ENCODE data around the gene SDCBP2.

Gene SDCBP2

GRCh38 chr20:1330075-1330830, 1.3 kb upstream of the SDCBP2 start:
- DNase-seq (ENCODE audit: low read depth) = no peak

- DNase-seq (ENCODE audit: low read depth) = no peak
Measured at GRCh38 chr20:1327827-1328679, 886 bp downstream of the SDCBP2 start.

DNA sequence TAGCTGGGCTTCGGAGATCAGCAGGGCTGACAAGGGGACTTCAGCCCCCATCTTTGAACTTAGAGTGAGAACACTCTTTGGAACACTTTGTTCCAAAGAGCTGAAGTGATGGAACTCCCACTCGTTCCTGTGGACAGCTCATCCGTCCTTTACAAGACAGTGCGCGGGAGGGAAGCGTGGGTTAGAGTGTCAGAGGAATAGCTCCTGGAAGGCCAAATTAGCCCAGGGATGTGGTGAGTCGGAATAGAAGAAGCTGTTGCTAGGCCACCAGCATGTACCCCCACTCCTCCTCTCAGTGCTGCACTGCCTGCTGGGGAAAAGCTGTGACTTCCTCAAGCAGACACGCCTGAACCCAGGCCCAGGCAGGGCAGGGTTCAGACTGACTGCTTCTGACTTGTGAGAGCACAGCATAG, 1.7 kb downstream of the SDCBP2 start:
- no peak for DNase-seq (ENCODE audit: low read depth)

DNA sequence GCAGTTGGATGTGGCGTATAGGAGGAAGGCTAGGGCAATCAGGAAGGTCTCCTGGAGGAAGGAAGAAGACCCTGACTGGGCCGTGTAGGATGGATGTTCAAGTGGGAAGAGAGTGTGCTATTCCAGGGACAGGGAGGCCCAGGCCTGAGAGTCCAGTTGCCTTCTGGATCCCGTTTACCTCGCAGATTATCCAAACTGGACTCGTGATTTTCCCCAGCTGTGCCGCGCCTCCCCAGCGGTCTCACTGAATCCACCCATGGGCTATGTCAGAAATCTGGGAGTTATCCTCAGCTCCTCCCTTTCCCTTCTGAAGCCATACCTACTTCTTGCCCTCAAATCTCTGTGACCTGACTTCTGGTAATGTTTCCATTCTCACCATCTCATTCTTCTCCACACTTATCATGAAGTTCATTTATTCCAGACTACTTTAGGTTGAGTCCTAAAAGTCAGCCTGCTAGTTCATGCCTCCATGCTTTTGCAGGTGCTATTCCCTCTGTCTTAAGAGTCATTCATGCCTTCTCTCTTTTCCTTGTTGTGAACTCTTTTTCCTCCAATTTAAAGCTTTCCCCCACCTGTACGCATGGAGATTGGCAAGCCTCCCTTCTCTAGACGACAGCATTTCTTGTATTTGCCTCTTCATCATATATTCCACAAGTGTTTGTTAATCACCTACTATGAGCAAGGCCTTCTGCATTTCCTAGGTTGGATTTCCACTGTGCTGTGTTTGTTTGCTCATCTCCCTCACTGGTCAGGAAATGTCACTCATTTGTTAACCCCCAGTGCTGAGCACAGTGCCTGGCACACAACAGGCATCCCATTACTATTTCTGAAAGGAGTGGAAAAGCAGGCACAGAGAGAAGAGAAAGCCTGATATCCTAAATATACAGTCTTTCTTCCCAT, 2.7 kb downstream of the SDCBP2 start:
- DNase-seq (ENCODE audit: low read depth) = no peak

DNA sequence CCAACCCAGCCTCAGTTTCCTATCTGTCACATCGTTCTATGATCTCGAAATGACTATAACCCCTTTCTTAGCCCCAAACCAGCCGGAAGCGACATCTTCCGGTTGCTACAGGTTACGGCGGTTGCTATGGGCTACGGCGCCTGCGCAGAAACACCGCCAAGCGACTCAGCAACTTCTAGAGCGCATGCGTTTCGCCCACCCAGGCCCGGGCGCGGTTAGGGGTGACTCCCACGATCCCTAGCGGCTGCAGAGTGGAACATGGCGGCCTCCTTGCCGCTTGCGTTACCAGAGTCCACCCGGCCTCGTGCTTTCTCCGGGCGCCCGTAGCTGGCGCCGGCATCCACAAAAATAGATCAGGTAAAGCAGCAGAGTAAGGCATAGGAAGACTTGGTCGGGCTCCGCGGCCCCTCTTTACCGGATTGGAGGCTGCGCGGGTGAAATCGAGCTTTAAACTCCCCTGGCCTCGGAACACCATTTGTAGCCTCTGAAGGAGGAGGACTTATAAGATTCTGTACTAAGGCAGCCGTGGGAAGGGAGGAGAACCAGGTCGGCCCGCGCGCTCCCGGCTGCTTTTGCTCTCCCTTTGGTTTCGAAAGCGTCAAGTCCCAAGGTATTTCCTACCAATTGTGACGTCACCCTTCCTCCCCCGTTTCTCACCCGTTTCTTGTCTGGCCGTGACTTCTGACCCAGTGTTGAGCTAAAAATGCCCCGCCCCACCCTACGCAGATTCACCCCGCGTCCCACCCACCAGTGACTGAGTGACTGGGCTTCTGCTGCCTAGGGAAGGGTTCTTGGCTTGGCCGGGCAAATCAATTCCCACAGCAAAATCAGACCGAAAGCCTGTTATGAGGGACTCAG, 3.5 kb downstream of the SDCBP2 start:
- peak; percentile 98 for DNase-seq (ENCODE audit: low read depth)

GRCh38 chr20:1324598-1325172, 4.3 kb downstream of the SDCBP2 start:
- no peak for DNase-seq (ENCODE audit: low read depth)

GRCh38 chr20:1323830-1324597, 4.9 kb downstream of the SDCBP2 start:
- no peak for DNase-seq (ENCODE audit: low read depth)

GRCh38 chr20:1323256-1323655, 5.7 kb downstream of the SDCBP2 start:
- DNase-seq (ENCODE audit: low read depth) = no peak

- no peak for DNase-seq (ENCODE audit: low read depth)
Measured at GRCh38 chr20:1322511-1323245, 6.3 kb downstream of the SDCBP2 start.

DNA sequence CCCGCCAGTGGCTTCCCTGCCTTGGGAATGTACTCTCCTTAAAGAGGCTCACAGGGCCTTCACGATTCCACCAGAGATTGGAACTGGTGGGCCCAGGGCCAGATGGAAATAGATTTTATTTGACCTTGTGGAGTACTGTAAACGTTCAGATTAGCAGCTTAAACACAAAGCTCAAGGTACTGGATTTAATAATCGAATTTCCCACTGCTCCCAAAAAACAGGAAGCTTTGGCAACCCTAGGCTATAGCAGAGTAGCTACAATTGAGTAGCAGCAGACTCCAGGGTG, 7.3 kb downstream of the SDCBP2 start:
- no peak for DNase-seq (ENCODE audit: low read depth)

- DNase-seq (ENCODE audit: low read depth) = no peak
Measured at GRCh38 chr20:1320902-1321653, 7.9 kb downstream of the SDCBP2 start.

- no peak for DNase-seq (ENCODE audit: low read depth)
Measured at GRCh38 chr20:1320016-1320415, 8.9 kb downstream of the SDCBP2 start.

GRCh38 chr20:1319462-1319861, 9.5 kb downstream of the SDCBP2 start:
- no peak for DNase-seq (ENCODE audit: low read depth)

DNA sequence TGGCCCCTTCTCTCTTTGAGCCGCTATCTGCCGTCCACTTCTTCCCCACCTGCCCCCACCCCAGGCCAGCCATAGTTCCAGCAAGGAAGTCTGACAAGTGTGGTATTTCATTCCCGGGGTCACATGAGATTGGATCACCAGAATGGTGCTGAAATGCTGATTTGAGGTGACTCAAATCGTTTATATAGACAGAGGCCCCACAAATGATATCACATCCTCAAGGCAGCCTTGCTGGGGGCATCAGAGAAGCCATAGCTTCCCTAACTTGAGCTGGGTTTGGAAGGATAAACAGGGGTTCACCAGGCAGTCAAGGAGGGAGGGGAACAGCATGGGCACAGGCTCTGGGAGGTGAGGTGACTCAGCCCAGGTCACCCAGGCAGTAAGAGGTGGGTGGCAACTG, 9.9 kb downstream of the SDCBP2 start:
- DNase-seq (ENCODE audit: low read depth) = no peak

DNA sequence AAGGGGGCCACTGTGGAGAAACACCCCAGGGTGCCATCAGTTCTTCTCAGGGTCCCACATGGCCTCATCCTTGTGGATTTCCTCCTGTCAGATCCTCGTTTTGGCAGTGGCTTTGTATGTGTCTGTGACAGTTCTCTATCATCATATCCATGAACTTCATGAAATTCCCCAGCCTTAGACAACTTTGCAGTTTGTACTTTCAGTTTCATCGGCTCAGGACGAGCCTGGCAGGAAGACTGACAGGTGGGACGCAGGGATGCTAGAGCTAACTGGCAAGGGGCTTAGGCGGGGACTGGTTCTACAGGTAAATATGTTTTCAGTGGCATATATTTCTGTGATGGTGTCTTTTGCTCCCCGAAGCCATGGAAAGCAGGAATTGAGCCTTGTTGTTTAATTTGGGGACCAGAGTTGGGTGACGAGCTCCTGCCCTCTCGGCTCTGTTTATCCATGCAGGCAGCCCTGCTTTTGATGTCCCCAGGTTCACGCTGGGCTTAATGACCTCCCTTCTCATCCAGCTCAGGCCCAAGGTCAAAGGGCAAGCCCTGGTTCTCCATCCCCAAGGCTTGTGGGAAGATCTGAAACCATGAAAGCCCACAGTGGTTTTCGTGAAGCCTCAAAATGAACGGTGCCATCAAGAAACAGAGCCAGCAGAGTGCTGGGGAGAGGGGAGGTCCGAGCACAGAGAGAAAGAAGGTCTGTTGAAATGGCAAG, 11.2 kb downstream of the SDCBP2 start:
- no peak for DNase-seq (ENCODE audit: low read depth)

GRCh38 chr20:1315804-1316203, 13.1 kb downstream of the SDCBP2 start:
- no peak for DNase-seq (ENCODE audit: low read depth)

DNA sequence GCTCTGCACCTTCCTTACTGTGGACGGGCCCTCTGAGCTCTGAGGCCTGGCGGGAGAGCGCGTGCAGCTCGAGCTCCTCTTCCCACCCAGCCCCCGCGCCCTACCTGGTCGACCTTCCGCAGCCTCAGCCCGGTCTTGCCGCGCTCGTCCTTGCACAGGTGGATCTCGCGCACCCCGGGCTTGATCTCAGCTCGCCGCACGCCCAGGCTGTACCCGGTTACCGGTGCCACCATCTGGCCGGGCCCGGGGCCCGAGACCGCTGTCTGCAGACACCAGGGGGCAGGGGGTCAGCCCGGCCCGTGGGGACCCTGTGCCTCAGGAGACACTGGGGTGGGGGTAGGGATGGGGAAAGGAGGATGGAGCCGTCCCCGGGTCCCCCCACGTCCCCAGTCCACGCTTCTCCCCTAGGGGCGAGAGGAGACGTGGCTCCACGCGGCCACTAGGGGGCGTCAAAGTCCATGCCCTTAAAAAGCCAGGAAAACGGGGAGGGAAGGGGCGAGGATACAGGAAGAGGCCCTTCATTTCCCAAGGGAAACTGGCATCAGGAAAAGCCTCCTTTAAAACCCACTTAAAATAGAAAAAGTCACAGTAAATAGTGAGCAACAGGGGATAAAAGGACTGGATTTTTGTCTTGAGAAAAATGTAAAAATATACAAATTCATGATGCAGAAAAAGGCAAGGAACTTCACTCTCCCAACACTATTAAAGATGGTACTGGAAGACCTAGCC, 15.5 kb downstream of the SDCBP2 start:
- DNase-seq (ENCODE audit: low read depth) = peak; percentile 42

DNA sequence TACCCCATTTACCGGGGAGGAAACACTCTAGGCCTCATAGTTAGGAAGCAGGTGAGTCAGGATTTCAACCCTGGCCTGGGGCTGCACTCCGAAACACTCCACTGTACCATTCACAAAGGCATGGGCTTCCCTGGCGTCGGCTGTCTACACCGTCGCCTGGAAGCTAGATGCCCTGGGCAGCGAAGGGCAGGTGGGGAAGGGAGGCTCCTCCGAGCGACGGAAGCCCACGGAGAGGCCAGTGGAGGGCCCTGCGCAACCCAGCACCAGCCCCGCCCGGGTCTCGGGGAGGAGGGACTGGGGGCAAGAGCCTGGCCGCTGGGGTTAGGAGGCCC, 16.1 kb downstream of the SDCBP2 start:
- no peak for DNase-seq (ENCODE audit: low read depth)

Data from activated T-helper 1 cell treated with Interleukin-2 at 50 U/mL for 16 hours (primary cell).